Tibial artery (tissue), 4 donors: Measurements from ENCODE around the gene MFSD2B.

ENCODE experiments used
- DNase-seq, 2 donors: peaks; one replicate each; pipeline ENCODE4 v3.0.0-alpha.2; 2019
- H3K27ac ChIP-seq, 2 donors: fragments of 200-600 bp; sonication (generic) in 1 of 2; 1 replicate in 1 of 2; 2 replicates in 1 of 2; pipeline ENCODE4 v1.5.1; 2018 to 2019; ENCODE audit warnings: mild to moderate bottlenecking in 1 of 2
- H3K27me3 ChIP-seq, 2 donors: fragments of 200-600 bp; sonication (generic) in 1 of 2; one replicate each; pipeline versions ENCODE4 v1.5.1 to v1.6.0; 2016 to 2019
- H3K36me3 ChIP-seq, 3 donors: fragments of 200-600 bp; sonication (generic) in 2 of 3; one replicate each; pipeline ENCODE4 v1.5.1; 2016 to 2019; ENCODE audit warnings: mild to moderate bottlenecking in 2 of 3
- H3K4me1 ChIP-seq, 4 donors: fragments of 200-600 bp; sonication (generic) in 2 of 4; 1 replicate in 3 of 4; 2 replicates in 1 of 4; pipeline ENCODE4 v1.5.1; 2016 to 2019
- H3K4me3 ChIP-seq, 2 donors: fragments of 200-600 bp; sonication (generic) in 1 of 2; 1 replicate in 1 of 2; 2 replicates in 1 of 2; pipeline ENCODE4 v1.5.1; 2018 to 2019; ENCODE audit warnings: mild to moderate bottlenecking in 2 of 2
- H3K9me3 ChIP-seq, 3 donors: fragments of 200-600 bp; sonication (generic) in 1 of 3; one replicate each; pipeline ENCODE4 v1.5.1; 2016 to 2019
- CTCF ChIP-seq, 2 experiments: fragments of 200-600 bp in 1 of 2; fragments of 450-650 bp in 1 of 2; IDR thresholded peaks; one replicate each; pipeline ENCODE4 v1.5.1; 2017 to 2019; ENCODE audit warnings: antibody characterized with exemption in 2 of 2, mild to moderate bottlenecking in 1 of 2, moderate library complexity in 1 of 2
- intact Hi-C: fragments of 100-400 bp; cut with DNase I; formaldehyde crosslinking; loops from one replicate; pipeline ENCODE4 v1.15.0; 2023; ENCODE audit warnings: low total_unique reads

The MFSD2B gene

GRCh38 chr2:24049485-24050021 lies 39.7 kb downstream of the MFSD2B start, which contains the start of gene FKBP1B:
FKBP1B (plus strand) TSS chr2:24049741; CDS start chr2:24049850, 109 bp downstream.
- no peaks in the 10 kb centered on the region for H3K36me3 ChIP-seq
- DNase-seq = peak; percentile 41 to 70
- H3K9me3 ChIP-seq = no peaks in the 10 kb centered on the region
- peaks cover 0 to 42% (median 22%) of the 10 kb centered on the region in 4 donors for H3K4me1 ChIP-seq
- TF ChIP-seq CTCF (IDR thresholded peaks at IDR 0.05) = no peak
- H3K4me3 ChIP-seq = peak within 1 kb of the TSS; percentile 68 to 80
- peak within 1 kb of the TSS; percentile 73 for H3K27ac ChIP-seq
- no peaks in the 10 kb centered on the region for H3K27me3 ChIP-seq
- intact Hi-C loops = loop anchor here (5.0 kb wide), 1 partner anchor 33 kb away; the partner anchor contains the start of gene TP53I3

GRCh38 chr2:24050041-24050979 lies 40.4 kb downstream of the MFSD2B start:
- H3K4me1 ChIP-seq = peaks cover 0 to 42% (median 22%) of the 10 kb centered on the region in 4 donors
- no peaks in the 10 kb centered on the region for H3K36me3 ChIP-seq
- peak overlapping the region; percentile 73 for H3K27ac ChIP-seq
- H3K4me3 ChIP-seq = peak overlapping the region; percentile 68 to 80
- peak; percentile 31 to 69 for DNase-seq
- intact Hi-C loops = no loop called here
- no peak for TF ChIP-seq CTCF (IDR thresholded peaks at IDR 0.05)
- H3K27me3 ChIP-seq = no peaks in the 10 kb centered on the region
- H3K9me3 ChIP-seq = no peaks in the 10 kb centered on the region

- DNase-seq = no peak
- Histone ChIP-seq H3K27me3 (no peaks in the 10 kb centered on the region), H3K4me3 (no peak overlapping the region), H3K36me3 (no peaks in the 10 kb centered on the region), H3K4me1 (peaks cover 0 to 29% (median 15%) of the 10 kb centered on the region in 4 donors), H3K27ac (no peak overlapping the region), H3K9me3 (no peaks in the 10 kb centered on the region)
- intact Hi-C loops = no loop called here
- no peak for TF ChIP-seq CTCF (IDR thresholded peaks at IDR 0.05)
Measured at GRCh38 chr2:24051833-24052232, 41.9 kb downstream of the MFSD2B start.

- Histone ChIP-seq H3K9me3 (no peaks in the 10 kb centered on the region), H3K27me3 (no peaks in the 10 kb centered on the region), H3K36me3 (no peaks in the 10 kb centered on the region), H3K27ac (no peak overlapping the region), H3K4me1 (peaks cover 0 to 22% (median 12%) of the 10 kb centered on the region in 4 donors), H3K4me3 (no peak overlapping the region)
- TF ChIP-seq CTCF (IDR thresholded peaks at IDR 0.05) = no peak
- DNase-seq = no peak
- intact Hi-C loops = no loop called here
Measured at GRCh38 chr2:24052951-24053350, 43.1 kb downstream of the MFSD2B start.

GRCh38 chr2:24054366-24055010 lies 44.6 kb downstream of the MFSD2B start:
- H3K27ac ChIP-seq = no peak overlapping the region

More at GRCh38 chr2:24054366-24055010, 44.6 kb downstream of the MFSD2B start:
- no peak for DNase-seq
- TF ChIP-seq CTCF (IDR thresholded peaks at IDR 0.05) = no peak
- intact Hi-C loops = no loop called here
- Histone ChIP-seq H3K36me3 (no peaks in the 10 kb centered on the region), H3K9me3 (no peaks in the 10 kb centered on the region), H3K4me1 (peaks cover 0 to 11% (median 3%) of the 10 kb centered on the region in 4 donors), H3K4me3 (no peak overlapping the region), H3K27me3 (no peaks in the 10 kb centered on the region)
